Neural progenitor cell (in vitro differentiated cells): ENCODE results near the gene ARHGAP45. TPM values are rescaled to one million over a fixed set of nuclear protein-coding genes. Genes with fewer than 3 reads are reported as not detected.

Experiments used
- DNase-seq: peaks from one replicate; pipeline ENCODE4 v3.0.0-alpha.2; 2016; ENCODE audit warnings: low spot score
- H2AFZ ChIP-seq: fragments of 200-600 bp; sonication (generic); replicated peaks from 2 replicates; pipeline ENCODE4 v1.6.1; 2016; ENCODE audit warnings: antibody characterized with exemption
- H3F3A ChIP-seq: fragments of 200-600 bp; sonication (generic); 2 replicates; pipeline ENCODE4 v1.6.1; 2016; ENCODE audit warnings: antibody characterized with exemption, low read depth
- H3K27ac ChIP-seq: fragments of 200-600 bp; sonication (generic); 2 replicates; pipeline ENCODE4 v1.5.1; 2016; ENCODE audit warnings: mild to moderate bottlenecking
- H3K27me3 ChIP-seq: fragments of 200-600 bp; sonication (generic); 2 replicates; pipeline ENCODE4 v1.6.1; 2016; ENCODE audit warnings: mild to moderate bottlenecking, moderate library complexity
- H3K36me3 ChIP-seq: fragments of 200-600 bp; sonication (generic); 2 replicates; pipeline ENCODE4 v1.5.1; 2016
- H3K4me1 ChIP-seq: fragments of 200-600 bp; sonication (generic); 2 replicates; pipeline ENCODE4 v1.6.1; 2016; ENCODE audit warnings: mixed run types
- H3K4me2 ChIP-seq: fragments of 200-600 bp; sonication (generic); 2 replicates; pipeline ENCODE4 v1.6.1; 2016
- H3K4me3 ChIP-seq: fragments of 200-600 bp; sonication (generic); 2 replicates; pipeline ENCODE4 v1.5.1; 2016
- H3K79me2 ChIP-seq: fragments of 200-600 bp; sonication (generic); 2 replicates; pipeline ENCODE4 v1.6.1; 2016; ENCODE audit warnings: low read depth
- H3K9ac ChIP-seq: fragments of 200-600 bp; sonication (generic); 2 replicates; pipeline ENCODE4 v1.6.1; 2016
- H3K9me3 ChIP-seq: fragments of 200-600 bp; sonication (generic); 2 replicates; pipeline ENCODE4 v1.5.1; 2016; ENCODE audit warnings: low read depth
- H4K20me1 ChIP-seq: fragments of 200-600 bp; sonication (generic); 2 replicates; pipeline ENCODE4 v1.6.1; 2016; ENCODE audit warnings: low read depth
- H3K27ac Mint-ChIP-seq: 3 replicates; pipeline ENCODE4 v1.8.0; 2021; ENCODE audit warnings: mixed read lengths
- H3K27me3 Mint-ChIP-seq: 2 replicates; pipeline ENCODE4 v1.8.0; 2022; ENCODE audit warnings: low read depth, mild to moderate bottlenecking, inconsistent platforms, moderate library complexity, mixed read lengths; ENCODE audit not compliant: insufficient read depth
- H3K36me3 Mint-ChIP-seq: 3 replicates; pipeline ENCODE4 v1.8.0; 2021; ENCODE audit warnings: mixed read lengths
- H3K4me1 Mint-ChIP-seq: 3 replicates; pipeline ENCODE4 v1.8.0; 2021; ENCODE audit warnings: mixed read lengths
- H3K4me3 Mint-ChIP-seq: 3 replicates; pipeline ENCODE4 v1.8.0; 2021; ENCODE audit warnings: mild to moderate bottlenecking, moderate library complexity, mixed read lengths
- H3K9me3 Mint-ChIP-seq: 3 replicates; pipeline ENCODE4 v1.8.0; 2020; ENCODE audit warnings: mixed read lengths
- CTCF ChIP-seq: fragments of 200-600 bp; sonication (generic); IDR thresholded peaks from 2 replicates; pipeline ENCODE4 v1.5.1; 2017; ENCODE audit warnings: antibody characterized with exemption, mild to moderate bottlenecking
- EZH2 ChIP-seq: fragments of 200-600 bp; sonication (generic); IDR thresholded peaks from 2 replicates; pipeline ENCODE4 v1.6.1; 2017; ENCODE audit warnings: antibody characterized with exemption, mild to moderate bottlenecking, moderate library complexity
- EZH2phosphoT487 ChIP-seq: fragments of 200-600 bp; sonication (generic); IDR thresholded peaks from 2 replicates; pipeline ENCODE4 v1.6.1; 2017; ENCODE audit warnings: antibody characterized with exemption
- total RNA-seq: library from RNA; depleted of rRNA; stranded (reverse); fragments of >200 nt; gene quantifications from 2 replicates; pipeline ENCODE4 v1.2.3, GENCODE V29; 2015; ENCODE audit warnings: low replicate concordance

The ARHGAP45 gene
- total RNA-seq, 1 donor from 2014 or later: 9.6 TPM

- Mint-ChIP-seq H3K4me3 (peak overlapping the region; percentile 79), H3K27ac (no peak overlapping the region), H3K27me3 (peaks cover 4% of the 10 kb centered on the region), H3K9me3 (no peaks in the 10 kb centered on the region), H3K4me1 (peaks cover 23% of the 10 kb centered on the region), H3K36me3 (no peaks in the 10 kb centered on the region)
- TF ChIP-seq EZH2 (no peak), CTCF (no peak), EZH2phosphoT487 (no peak)
- H3K27ac ChIP-seq: no peak overlapping the region
- no peaks in the 10 kb centered on the region for H3K9me3 ChIP-seq
- H3K4me1 ChIP-seq: peaks cover 8% of the 10 kb centered on the region
- peaks cover 16% of the 10 kb centered on the region for H3K79me2 ChIP-seq
- peaks cover 42% of the 10 kb centered on the region for H3F3A ChIP-seq
- no peaks in the 10 kb centered on the region for H3K27me3 ChIP-seq
- no peak overlapping the region for H3K9ac ChIP-seq
- H4K20me1 ChIP-seq: peaks cover 30% of the 10 kb centered on the region
- H3K4me2 ChIP-seq: no peak overlapping the region
- no peaks in the 10 kb centered on the region for H3K36me3 ChIP-seq
- no peak overlapping the region for H2AFZ ChIP-seq
- H3K4me3 ChIP-seq: no peak overlapping the region
- DNase-seq: no peak
Observed at GRCh38 chr19:1105873-1106840, 39.2 kb downstream of the ARHGAP45 start.

- no peak for DNase-seq
Observed at GRCh38 chr19:1106841-1107660, 40.1 kb downstream of the ARHGAP45 start.

More at GRCh38 chr19:1106841-1107660, 40.1 kb downstream of the ARHGAP45 start:
- Mint-ChIP-seq H3K27ac (no peak overlapping the region), H3K4me1 (peaks cover 16% of the 10 kb centered on the region), H3K36me3 (no peaks in the 10 kb centered on the region), H3K9me3 (no peaks in the 10 kb centered on the region), H3K27me3 (peaks cover 4% of the 10 kb centered on the region), H3K4me3 (peak overlapping the region; percentile 70)
- no peak overlapping the region for H3K4me3 ChIP-seq
- no peak overlapping the region for H3K9ac ChIP-seq
- no peaks in the 10 kb centered on the region for H3K36me3 ChIP-seq
- H3K79me2 ChIP-seq: peaks cover 16% of the 10 kb centered on the region
- H3K4me2 ChIP-seq: no peak overlapping the region
- H4K20me1 ChIP-seq: peaks cover 30% of the 10 kb centered on the region
- H3K9me3 ChIP-seq: no peaks in the 10 kb centered on the region
- H2AFZ ChIP-seq: no peak overlapping the region
- no peak overlapping the region for H3K27ac ChIP-seq
- TF ChIP-seq CTCF (no peak), EZH2 (no peak), EZH2phosphoT487 (no peak)
- peaks cover 34% of the 10 kb centered on the region for H3F3A ChIP-seq
- peaks cover 8% of the 10 kb centered on the region for H3K4me1 ChIP-seq
- no peaks in the 10 kb centered on the region for H3K27me3 ChIP-seq
